H1 (cell line): ENCODE data around the gene PMS1. TPM values are rescaled to one million over a fixed set of nuclear protein-coding genes. Genes with fewer than 3 reads are reported as not detected.

Experiments used
- CHD1 ChIP-seq: IDR thresholded peaks from 2 replicates; pipeline ENCODE4 v1.6.1; 2012; ENCODE audit warnings: low read depth, low read length, improper control_type of control experiment
- CHD2 ChIP-seq: IDR thresholded peaks from 2 replicates; pipeline ENCODE4 v1.6.1; 2012; ENCODE audit warnings: low read length, improper control_type of control experiment
- RXRA ChIP-seq: IDR thresholded peaks from 2 replicates; pipeline ENCODE4 v1.6.1; 2011; ENCODE audit warnings: low read depth, mild to moderate bottlenecking, low read length, moderate library complexity; ENCODE audit not compliant: insufficient read depth
- SRF ChIP-seq: IDR thresholded peaks from 2 replicates; pipeline ENCODE4 v1.6.1; 2011; ENCODE audit warnings: mild to moderate bottlenecking, low read depth, low read length, moderate library complexity
- TAF1 ChIP-seq: IDR thresholded peaks from 2 replicates; pipeline ENCODE4 v1.6.1; 2011; ENCODE audit warnings: mild to moderate bottlenecking, low read depth, low read length
- TBP ChIP-seq: IDR thresholded peaks from 2 replicates; pipeline ENCODE4 v1.6.1; 2011; ENCODE audit warnings: low read depth, low read length, improper control_type of control experiment
- ZNF274 ChIP-seq: IDR thresholded peaks from 2 replicates; pipeline ENCODE4 v1.7.0; 2012; ENCODE audit warnings: low read length, borderline replicate concordance; ENCODE audit errors: extremely low read depth
- polyA plus RNA-seq, 7 experiments: library from polyadenylated mRNA; depleted of rRNA in 3 of 7; stranded (reverse) in 5 of 7; unstranded in 2 of 7; fragments of >200 nt in 5 of 7; fragments of 200-250 nt in 2 of 7; gene quantifications; 1 replicate in 5 of 7; 2 replicates in 1 of 7; 4 replicates in 1 of 7; pipeline versions ENCODE4 v1.2.1 to v1.2.3, GENCODE V29; 2011 to 2013; ENCODE audit warnings: missing spikeins in 2 of 7, mixed read lengths in 2 of 7
- total RNA-seq: library from RNA; stranded (reverse); fragmentation: NEBNext Ultra II Directional; extraction: Animal tissue kit (Norgen Biotek cat#: 25700); gene quantifications from 2 replicates; pipeline ENCODE4 v1.2.1, GENCODE V29; 2021

The PMS1 gene
- total and polyA plus RNA-seq, 2 of the 8 experiments (the other 6 are each of a cell fraction or from before 2014, with no cell fraction given) = 13.1 to 59.7 TPM

DNA sequence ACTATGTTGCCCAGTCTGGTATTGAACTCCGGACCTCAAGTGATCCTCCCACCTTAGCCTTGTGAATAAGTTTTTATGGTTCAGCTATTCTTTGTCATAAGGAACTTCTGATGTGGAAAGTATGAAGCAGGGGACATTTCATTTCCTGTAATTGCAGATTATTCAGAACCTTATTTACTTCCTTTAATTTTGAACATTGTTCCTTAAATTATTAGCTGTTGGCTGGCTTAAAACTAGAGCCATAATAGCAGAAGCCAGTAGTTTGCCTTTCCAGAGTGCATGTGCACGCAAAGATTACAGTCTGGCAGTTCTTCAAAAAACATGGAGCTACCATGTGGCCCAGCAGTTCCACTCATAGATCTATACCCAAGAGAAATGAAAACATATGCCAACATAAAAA is 53.1 kb downstream of the PMS1 start (continued):
- no peak for TF ChIP-seq SRF
- TF ChIP-seq ZNF274 = no peak
- no peak for TF ChIP-seq TBP
- TF ChIP-seq RXRA = no peak
- no peak for TF ChIP-seq TAF1
- TF ChIP-seq CHD1 = no peak
- TF ChIP-seq CHD2 = no peak
